Thoracic aorta (tissue), 2 donors: ENCODE measurements around the gene ENPP1. TPM values are rescaled to one million over a fixed set of nuclear protein-coding genes. Genes with fewer than 3 reads are reported as not detected.

Experiments
- ATAC-seq: fragments of 150-250 bp; one replicate; pipeline ENCODE4 v1.8.0; 2017; ENCODE audit warnings: low read depth; ENCODE audit not compliant: insufficient number of reproducible peaks, low FRiP score
- DNase-seq: peaks from one replicate; pipeline ENCODE4 v3.0.0-alpha.2; 2020; ENCODE audit warnings: low spot score
- H3K27ac ChIP-seq, 2 donors: fragments of 200-600 bp; sonication (generic); 1 replicate in 1 of 2; 2 replicates in 1 of 2; pipeline ENCODE4 v1.5.1; 2016; ENCODE audit warnings: mild to moderate bottlenecking in 2 of 2, moderate library complexity in 2 of 2
- H3K27me3 ChIP-seq: fragments of 200-600 bp; sonication (generic); replicated peaks from 2 replicates; pipeline ENCODE4 v1.6.0; 2016; ENCODE audit warnings: mild to moderate bottlenecking; ENCODE audit not compliant: insufficient read depth
- H3K36me3 ChIP-seq: fragments of 200-600 bp; sonication (generic); one replicate; pipeline ENCODE4 v1.5.1; 2016
- H3K4me1 ChIP-seq, 2 donors: fragments of 200-600 bp; sonication (generic); 1 replicate in 1 of 2; 2 replicates in 1 of 2; pipeline versions ENCODE4 v1.5.1 to v1.6.0; 2016; ENCODE audit warnings: low read depth in 2 of 2, mild to moderate bottlenecking in 1 of 2; ENCODE audit not compliant: control insufficient read depth in 1 of 2
- H3K4me3 ChIP-seq: fragments of 200-600 bp; sonication (generic); 2 replicates; pipeline ENCODE4 v1.5.1; 2016; ENCODE audit warnings: mild to moderate bottlenecking
- H3K9me3 ChIP-seq: fragments of 200-600 bp; sonication (generic); 2 replicates; pipeline ENCODE4 v1.5.1; 2016
- total RNA-seq, 2 donors: library from RNA; depleted of rRNA; stranded (reverse); fragments of >200 nt; gene quantifications; one replicate each; pipeline versions ENCODE4 v1.1.0 to v1.2.3, GENCODE V29; 2016
- TF ChIP-seq, protein P1 (sequence below): fragments of 200-600 bp; sonication (generic); IDR thresholded peaks from one replicate; pipeline ENCODE4 v1.5.1; 2019; ENCODE audit warnings: antibody characterized with exemption

Gene ENPP1
- total RNA-seq, 2 donors from 2014 or later: 27.8 to 40.5 TPM

DNA sequence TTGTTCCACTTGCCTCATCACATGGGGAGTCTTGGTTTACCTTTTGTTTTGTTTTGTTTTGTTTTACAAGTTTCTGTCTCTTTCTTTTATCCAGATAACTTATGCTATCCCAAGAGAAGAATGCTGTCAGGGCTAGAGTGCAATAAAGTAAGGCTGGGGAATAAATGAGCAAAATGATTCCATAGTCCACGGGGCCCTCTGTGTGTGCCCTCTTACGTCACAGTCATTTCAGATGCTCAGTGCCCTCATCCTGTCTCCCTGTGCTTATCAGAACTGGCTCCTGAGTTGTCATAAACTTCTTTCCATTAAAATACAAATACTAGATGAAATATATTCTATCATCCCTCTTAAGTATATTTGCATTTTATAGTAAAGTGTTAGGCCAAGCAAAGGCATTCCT lies 30.8 kb upstream of the ENPP1 start:
- no peaks in the 10 kb centered on the region for H3K27me3 ChIP-seq
- no peaks in the 10 kb centered on the region for H3K36me3 ChIP-seq
- no peak overlapping the region for H3K4me3 ChIP-seq
- TF ChIP-seq, protein P1, sequence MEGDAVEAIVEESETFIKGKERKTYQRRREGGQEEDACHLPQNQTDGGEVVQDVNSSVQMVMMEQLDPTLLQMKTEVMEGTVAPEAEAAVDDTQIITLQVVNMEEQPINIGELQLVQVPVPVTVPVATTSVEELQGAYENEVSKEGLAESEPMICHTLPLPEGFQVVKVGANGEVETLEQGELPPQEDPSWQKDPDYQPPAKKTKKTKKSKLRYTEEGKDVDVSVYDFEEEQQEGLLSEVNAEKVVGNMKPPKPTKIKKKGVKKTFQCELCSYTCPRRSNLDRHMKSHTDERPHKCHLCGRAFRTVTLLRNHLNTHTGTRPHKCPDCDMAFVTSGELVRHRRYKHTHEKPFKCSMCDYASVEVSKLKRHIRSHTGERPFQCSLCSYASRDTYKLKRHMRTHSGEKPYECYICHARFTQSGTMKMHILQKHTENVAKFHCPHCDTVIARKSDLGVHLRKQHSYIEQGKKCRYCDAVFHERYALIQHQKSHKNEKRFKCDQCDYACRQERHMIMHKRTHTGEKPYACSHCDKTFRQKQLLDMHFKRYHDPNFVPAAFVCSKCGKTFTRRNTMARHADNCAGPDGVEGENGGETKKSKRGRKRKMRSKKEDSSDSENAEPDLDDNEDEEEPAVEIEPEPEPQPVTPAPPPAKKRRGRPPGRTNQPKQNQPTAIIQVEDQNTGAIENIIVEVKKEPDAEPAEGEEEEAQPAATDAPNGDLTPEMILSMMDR: no peak
- ATAC-seq: no peak
- peaks cover 37 to 70% of the 10 kb centered on the region in 2 donors for H3K4me1 ChIP-seq
- no peaks in the 10 kb centered on the region for H3K9me3 ChIP-seq
- no peak for DNase-seq
- H3K27ac ChIP-seq: peak overlapping the region in 1 of 2 donors; percentile 81

DNA sequence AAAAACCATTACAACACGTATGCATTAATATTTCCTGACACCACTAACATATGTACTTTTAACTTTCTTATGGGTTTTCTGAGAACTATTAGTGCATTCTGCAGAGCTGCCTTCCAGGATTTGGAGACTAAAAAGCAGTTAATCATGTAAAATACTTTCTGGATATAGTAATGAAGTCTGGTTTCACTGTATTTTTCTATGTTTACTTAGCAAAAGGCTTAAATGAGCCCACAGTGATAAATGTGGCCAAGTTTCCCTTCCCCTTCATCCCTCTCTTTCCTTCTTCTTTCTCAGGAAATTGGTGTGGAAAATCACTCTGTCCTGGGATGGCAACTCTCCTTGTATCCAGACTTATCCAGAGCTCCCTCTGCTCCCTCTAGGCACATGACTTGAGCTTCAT lies 29.7 kb upstream of the ENPP1 start:
- Histone ChIP-seq H3K27me3 (no peaks in the 10 kb centered on the region), H3K27ac (peak overlapping the region; percentile 81 to 91), H3K4me3 (peak overlapping the region; percentile 31), H3K4me1 (peaks cover 28 to 61% of the 10 kb centered on the region in 2 donors), H3K36me3 (no peaks in the 10 kb centered on the region), H3K9me3 (no peaks in the 10 kb centered on the region)
- peak; percentile 46 for ATAC-seq
- DNase-seq: no peak
- TF ChIP-seq, protein P1: no peak

DNA sequence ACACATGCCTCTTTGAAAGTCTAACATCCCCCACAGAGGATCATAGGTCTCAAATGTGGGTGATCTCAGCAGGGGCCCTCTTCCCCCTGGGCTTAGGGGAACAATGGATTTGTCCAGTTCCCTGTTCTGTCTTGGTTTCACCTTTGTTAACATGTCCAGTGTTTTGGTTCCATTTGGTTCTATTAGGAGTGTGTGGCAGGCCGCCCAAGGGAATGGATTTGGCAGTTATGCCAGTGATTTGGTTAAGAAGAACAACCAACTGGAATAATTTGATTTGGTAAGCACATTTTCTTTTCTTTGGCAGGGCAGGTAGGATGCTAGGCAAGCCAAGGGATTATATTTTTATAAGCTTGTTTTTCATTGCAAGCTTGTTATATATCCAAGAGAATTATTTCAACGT lies 28.5 kb upstream of the ENPP1 start:
- no peak for ATAC-seq
- peak; percentile 43 for DNase-seq
- peaks cover 16 to 55% of the 10 kb centered on the region in 2 donors for H3K4me1 ChIP-seq
- no peaks in the 10 kb centered on the region for H3K36me3 ChIP-seq
- peak overlapping the region; percentile 23 for H3K4me3 ChIP-seq
- H3K27ac ChIP-seq: peak overlapping the region; percentile 81 to 91
- H3K9me3 ChIP-seq: no peaks in the 10 kb centered on the region
- no peaks in the 10 kb centered on the region for H3K27me3 ChIP-seq
- TF ChIP-seq, protein P1: no peak

DNA sequence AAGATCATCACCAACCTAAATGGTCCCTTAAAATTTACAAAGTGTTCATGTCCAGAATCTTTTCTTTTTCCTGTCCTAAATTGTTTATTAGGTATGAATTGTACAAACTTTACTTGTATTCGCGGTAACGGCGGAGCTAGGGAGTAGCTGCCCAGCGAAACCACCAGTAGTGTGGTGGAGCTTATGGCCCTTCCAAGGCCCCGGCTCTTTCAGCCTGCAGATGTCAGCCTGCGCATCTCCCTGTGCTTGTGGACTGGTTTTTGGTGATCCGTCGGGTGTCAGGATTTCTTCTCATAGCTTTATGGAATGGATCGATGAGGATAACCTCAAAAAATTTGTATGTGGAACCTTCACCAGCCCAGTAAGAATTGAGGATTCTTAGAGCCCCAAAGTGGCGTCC lies 27.2 kb upstream of the ENPP1 start:
- TF ChIP-seq, protein P1: no peak
- no peak for ATAC-seq

DNA sequence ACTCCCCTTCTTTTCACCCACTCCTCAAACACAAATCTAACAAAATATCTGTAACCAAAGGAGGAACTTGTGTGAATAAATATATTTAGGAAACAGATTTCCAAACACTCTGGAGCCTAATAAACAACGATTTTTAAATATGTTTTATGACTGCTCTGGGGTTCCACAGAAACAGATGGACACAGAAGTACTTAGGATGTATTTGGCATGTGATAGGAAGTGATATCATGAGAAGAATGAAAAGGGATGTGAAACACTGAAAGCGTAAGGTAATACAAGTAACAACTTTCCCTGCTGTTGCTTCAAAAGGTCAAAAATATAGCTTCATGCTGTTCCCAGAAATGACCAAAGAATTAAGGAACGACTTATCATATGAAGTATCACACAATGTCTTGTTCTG lies 26.1 kb upstream of the ENPP1 start:
- no peaks in the 10 kb centered on the region for H3K36me3 ChIP-seq

More for the DNA sequence above, 27.2 kb upstream of the ENPP1 start:
- no peaks in the 10 kb centered on the region for H3K27me3 ChIP-seq
- no peaks in the 10 kb centered on the region for H3K9me3 ChIP-seq
- no peak for DNase-seq
- H3K36me3 ChIP-seq: no peaks in the 10 kb centered on the region
- H3K27ac ChIP-seq: no peak overlapping the region
- no peak overlapping the region for H3K4me3 ChIP-seq
- H3K4me1 ChIP-seq: peaks cover 13 to 42% of the 10 kb centered on the region in 2 donors

More for the DNA sequence above, 26.1 kb upstream of the ENPP1 start:
- Histone ChIP-seq H3K9me3 (no peaks in the 10 kb centered on the region), H3K4me1 (peaks cover 10 to 32% of the 10 kb centered on the region in 2 donors), H3K4me3 (no peak overlapping the region), H3K27ac (no peak overlapping the region), H3K27me3 (no peaks in the 10 kb centered on the region)
- TF ChIP-seq, protein P1: no peak
- ATAC-seq (no peak), DNase-seq (no peak)
